K562 (cell line): ENCODE measurements around the gene TIPARP. TPM values are rescaled to one million over a fixed set of nuclear protein-coding genes. Genes with fewer than 3 reads are reported as not detected.

Experiments used
- EGR1 ChIP-seq: fragments of 450-650 bp; conservative IDR thresholded peaks from 2 replicates; pipeline ENCODE4 v1.6.1; 2017; ENCODE audit warnings: mild to moderate bottlenecking
- HDAC8 ChIP-seq: fragments of 450-650 bp; IDR thresholded peaks from 2 replicates; pipeline ENCODE4 v1.6.1; 2016; ENCODE audit warnings: mild to moderate bottlenecking, missing genetic modification characterization, moderate library complexity, missing compliant biosample characterization
- SFPQ ChIP-seq: fragments of 200-400 bp; formaldehyde crosslinking; IDR thresholded peaks from 2 replicates; pipeline ENCODE4 v1.6.1; 2017; ENCODE audit warnings: mild to moderate bottlenecking, low read depth, low read length, moderate library complexity
- SMARCA4 ChIP-seq: fragments of 450-650 bp; IDR thresholded peaks from 2 replicates; pipeline ENCODE4 v1.6.1; 2016
- SREBF2 ChIP-seq: sonication (generic); formaldehyde crosslinking; IDR thresholded peaks from 2 replicates; pipeline ENCODE4 v1.4.0; 2020; ENCODE audit warnings: mild to moderate bottlenecking, missing genetic modification reagents
- STAT5B ChIP-seq: fragments of 250-450 bp; sonication (Bioruptor Pico); IDR thresholded peaks from 2 replicates; pipeline ENCODE4 v1.8.0; 2021; ENCODE audit warnings: mild to moderate bottlenecking, inconsistent platforms
- THRAP3 ChIP-seq: fragments of 450-650 bp; IDR thresholded peaks from 2 replicates; pipeline ENCODE4 v1.6.1; 2016; ENCODE audit warnings: mild to moderate bottlenecking, inconsistent platforms, borderline replicate concordance
- ZNF644 ChIP-seq: fragments of 200-800 bp; sonication (Bioruptor generic); IDR thresholded peaks from 2 replicates; pipeline ENCODE4 v1.6.1; 2016; ENCODE audit warnings: low read depth, missing genetic modification characterization, missing compliant biosample characterization
- ZNF655 ChIP-seq: fragments of 250-450 bp; sonication (Bioruptor Pico); IDR thresholded peaks from 2 replicates; pipeline ENCODE4 v1.5.0; 2021
- polyA plus RNA-seq, 8 experiments: library from polyadenylated mRNA; depleted of rRNA in 4 of 8; stranded (reverse) in 5 of 8; unstranded in 3 of 8; fragments of >200 nt; fragmentation: Nextera tagmentation in 2 of 8; fragmentation: Illumina TruSeq in 1 of 8; extraction: Ambion mirVana in 2 of 8; extraction: Trizol in 1 of 8; gene quantifications; 2 replicates each; pipeline versions ENCODE4 v1.2.1 to v1.2.3, GENCODE V29; 2011 to 2014; ENCODE audit warnings: inconsistent platforms in 1 of 8, missing spikeins in 1 of 8
- total RNA-seq, 7 experiments: library from RNA; depleted of rRNA in 6 of 7; stranded (reverse); fragments of >200 nt in 6 of 7; fragmentation: Illumina TruSeq in 2 of 7; extraction: Trizol in 2 of 7; gene quantifications; 2 replicates each; pipeline versions ENCODE4 v1.2.1 to v1.2.3, GENCODE V29; 2011 to 2021; ENCODE audit warnings: low replicate concordance in 1 of 7

Gene TIPARP
- total and polyA plus RNA-seq, 9 of the 15 experiments (the other 6 are each of a cell fraction or from before 2014, with no cell fraction given): 2.4 to 29.4 (median 15.1) TPM

- no peak for TF ChIP-seq ZNF655 (CRISPR knock-in tag)
- TF ChIP-seq SREBF2: no peak
- no peak for TF ChIP-seq SMARCA4
- no peak for TF ChIP-seq ZNF644
- TF ChIP-seq THRAP3: no peak
- TF ChIP-seq EGR1: no peak
- TF ChIP-seq HDAC8 (tag): no peak
- TF ChIP-seq SFPQ: no peak
- TF ChIP-seq STAT5B (CRISPR knock-in tag): no peak
Observed at GRCh38 chr3:156664011-156664830, 10.2 kb upstream of the TIPARP start (continued).
